ENCODE data around the gene ZDHHC14. TPM values are rescaled to one million over a fixed set of nuclear protein-coding genes. Genes with fewer than 3 reads are reported as not detected.

The ZDHHC14 gene
- total and polyA plus RNA-seq, 2 experiments from 2014 or later = 3.0 to 7.4 TPM

GRCh38 chr6:157631838-157632614, 251.0 kb downstream of the ZDHHC14 start (continued):
- TF ChIP-seq ETS1 (IDR thresholded peaks at IDR 0.05) (no peak), STAT1 (IDR thresholded peaks at IDR 0.05; ENCODE audit: unreplicated experiment) (no peak)

- H2AFZ ChIP-seq = no peak overlapping the region
- DNase-seq (ENCODE audit: low spot score) = no peak
- no peaks in the 10 kb centered on the region for H3K9me3 Mint-ChIP-seq
Observed at GRCh38 chr6:157632821-157633220, 251.8 kb downstream of the ZDHHC14 start.

GRCh38 chr6:157634546-157634945, 253.6 kb downstream of the ZDHHC14 start:
- Histone ChIP-seq H3K9me2 (ENCODE audit: insufficient read depth) (no peaks in the 10 kb centered on the region), H3K36me3 (ENCODE audit: insufficient read depth) (no peaks in the 10 kb centered on the region), H3K27ac (ENCODE audit: low read depth) (no peak overlapping the region), H3K79me2 (replicated peaks; ENCODE audit: insufficient read depth) (no peaks in the 10 kb centered on the region), H3K4me3 (no peak overlapping the region), H3K4me1 (ENCODE audit: insufficient read depth) (0 out of 2 replicates have a peak, but pooled peaks cover 3% of the 10 kb centered on the region), H4K20me1 (replicated peaks; ENCODE audit: insufficient read depth) (no peaks in the 10 kb centered on the region), H3F3A (replicated peaks; ENCODE audit: low read depth) (0 out of 2 replicates have a peak, but pooled peaks cover 3% of the 10 kb centered on the region), H3K4me2 (no peak overlapping the region), H2AFZ (no peak overlapping the region), H3K27me3 (ENCODE audit: insufficient read depth) (no peaks in the 10 kb centered on the region)
- no peak overlapping the region for H3K4me3 Mint-ChIP-seq
- H3K27ac Mint-ChIP-seq = no peak overlapping the region
- H3K4me1 Mint-ChIP-seq = peaks cover 7% of the 10 kb centered on the region
- H3K9me3 Mint-ChIP-seq = no peaks in the 10 kb centered on the region
- DNase-seq (ENCODE audit: low spot score) (no peak), ATAC-seq (no peak)
- H3K27me3 Mint-ChIP-seq (ENCODE audit: insufficient read depth, low read depth, poor library complexity) = peaks cover 12% of the 10 kb centered on the region
- H3K36me3 Mint-ChIP-seq (ENCODE audit: low read depth) = no peaks in the 10 kb centered on the region; the same call in 2 of the 3 replicates
- TF ChIP-seq ZNF331 (CRISPR knock-in tag; IDR thresholded peaks at IDR 0.05; ENCODE audit: low read depth) (no peak), STAT1 (IDR thresholded peaks at IDR 0.05; ENCODE audit: unreplicated experiment) (no peak), REST (IDR thresholded peaks at IDR 0.05; ENCODE audit: unreplicated experiment) (no peak), EZH2 (IDR thresholded peaks at IDR 0.05; ENCODE audit: low read depth, unreplicated experiment) (no peak), ZNF114 (CRISPR knock-in tag; IDR thresholded peaks at IDR 0.05) (no peak), JUNB (IDR thresholded peaks at IDR 0.05; ENCODE audit: unreplicated experiment) (no peak), NANOG (IDR thresholded peaks at IDR 0.05; ENCODE audit: borderline replicate concordance) (no peak)

More at GRCh38 chr6:157632821-157633220, 251.8 kb downstream of the ZDHHC14 start:
- Histone ChIP-seq H3K4me3 (no peak overlapping the region), H3K4me1 (ENCODE audit: insufficient read depth) (peaks cover 14% of the 10 kb centered on the region), H3K36me3 (ENCODE audit: insufficient read depth) (no peaks in the 10 kb centered on the region), H3K27me3 (ENCODE audit: insufficient read depth) (no peaks in the 10 kb centered on the region), H3F3A (replicated peaks; ENCODE audit: low read depth) (0 out of 2 replicates have a peak, but pooled peaks cover 3% of the 10 kb centered on the region), H3K79me2 (replicated peaks; ENCODE audit: insufficient read depth) (no peaks in the 10 kb centered on the region), H3K4me2 (no peak overlapping the region), H4K20me1 (replicated peaks; ENCODE audit: insufficient read depth) (no peaks in the 10 kb centered on the region), H3K27ac (ENCODE audit: low read depth) (no peak overlapping the region), H3K9me2 (ENCODE audit: insufficient read depth) (no peaks in the 10 kb centered on the region)
- H3K36me3 Mint-ChIP-seq (ENCODE audit: low read depth) = no peaks in the 10 kb centered on the region; the same call in 2 of the 3 replicates
- ATAC-seq = no peak
- H3K4me1 Mint-ChIP-seq = peaks cover 20% of the 10 kb centered on the region
- H3K27me3 Mint-ChIP-seq (ENCODE audit: insufficient read depth, low read depth, poor library complexity) = peaks cover 11% of the 10 kb centered on the region
- TF ChIP-seq EZH2phosphoT487 (IDR thresholded peaks at IDR 0.05; ENCODE audit: unreplicated experiment) = no peak
- TF ChIP-seq EZH2 (IDR thresholded peaks at IDR 0.05; ENCODE audit: low read depth, unreplicated experiment) = no peak
- TF ChIP-seq JUNB (IDR thresholded peaks at IDR 0.05; ENCODE audit: unreplicated experiment) = no peak
- TF ChIP-seq ZNF114 (CRISPR knock-in tag; IDR thresholded peaks at IDR 0.05) = no peak
- no peak overlapping the region for H3K4me3 Mint-ChIP-seq
- no peak overlapping the region for H3K27ac Mint-ChIP-seq
